Neural cell (in vitro differentiated cells): ENCODE results near the gene PDE1A. TPM values are rescaled to one million over a fixed set of nuclear protein-coding genes. Genes with fewer than 3 reads are reported as not detected.

Experiments
- H2AFZ ChIP-seq: fragments of 200-600, 300-800 bp; sonication (generic), shearing (Covaris generic); 2 replicates; pipeline ENCODE4 v1.6.0; 2014; ENCODE audit warnings: low read depth, mild to moderate bottlenecking, antibody characterized with exemption, low read length, moderate library complexity
- H3F3A ChIP-seq: fragments of 200-600 bp; shearing (Covaris generic); 2 replicates; pipeline ENCODE4 v1.6.1; 2016; ENCODE audit warnings: mild to moderate bottlenecking, moderate library complexity, mixed read lengths, antibody characterized with exemption, low read length; ENCODE audit not compliant: insufficient read depth, poor library complexity, severe bottlenecking
- H3K27ac ChIP-seq: fragments of 200-600, 300-800 bp; sonication (generic), shearing (Covaris generic); 2 replicates; pipeline ENCODE4 v1.5.1; 2014; ENCODE audit warnings: mild to moderate bottlenecking, low read length, moderate library complexity
- H3K27me3 ChIP-seq: fragments of 300-800, 200-600 bp; sonication (generic), shearing (Covaris generic); 2 replicates; pipeline ENCODE4 v1.6.0; 2014; ENCODE audit warnings: mild to moderate bottlenecking, low read depth, low read length, moderate library complexity; ENCODE audit not compliant: insufficient read depth
- H3K36me3 ChIP-seq: fragments of 300-800, 200-600 bp; sonication (generic), shearing (Covaris generic); 2 replicates; pipeline ENCODE4 v1.5.1; 2014; ENCODE audit warnings: mild to moderate bottlenecking, antibody characterized with exemption, low read length, moderate library complexity; ENCODE audit not compliant: insufficient read depth
- H3K4me2 ChIP-seq: fragments of 300-800, 200-600 bp; sonication (generic), shearing (Covaris generic); 2 replicates; pipeline ENCODE4 v1.6.0; 2014; ENCODE audit warnings: mild to moderate bottlenecking, low read length
- H3K4me3 ChIP-seq: fragments of 300-800, 200-600 bp; sonication (generic), shearing (Covaris generic); 2 replicates; pipeline ENCODE4 v1.5.1; 2014; ENCODE audit warnings: mild to moderate bottlenecking, low read length, moderate library complexity
- H3K79me2 ChIP-seq: fragments of 200-600 bp; shearing (Covaris generic); replicated peaks from 2 replicates; pipeline ENCODE4 v1.6.0; 2014; ENCODE audit warnings: mild to moderate bottlenecking, low read length, moderate library complexity; ENCODE audit not compliant: insufficient read depth
- H3K9ac ChIP-seq: fragments of 300-800, 200-600 bp; sonication (generic), shearing (Covaris generic); 2 replicates; pipeline ENCODE4 v1.6.1; 2016; ENCODE audit warnings: mild to moderate bottlenecking, low read length, mixed read lengths
- H3K9me2 ChIP-seq: fragments of 200-600 bp; shearing (Covaris generic); 2 replicates; pipeline ENCODE4 v1.6.1; 2016; ENCODE audit warnings: mild to moderate bottlenecking, low read length, mixed read lengths; ENCODE audit not compliant: insufficient read depth
- H3K9me3 ChIP-seq: fragments of 200-600, 300-800 bp; sonication (generic), shearing (Covaris generic); 2 replicates; pipeline ENCODE4 v1.6.1; 2016; ENCODE audit warnings: mild to moderate bottlenecking, mixed run types, low read length, moderate library complexity, mixed read lengths
- H4K20me1 ChIP-seq: fragments of 200-600 bp; shearing (Covaris generic); 2 replicates; pipeline ENCODE4 v1.6.1; 2016; ENCODE audit warnings: mild to moderate bottlenecking, mixed run types; ENCODE audit not compliant: insufficient read depth
- EP300 ChIP-seq: fragments of 450-650 bp; conservative IDR thresholded peaks from 2 replicates; pipeline ENCODE4 v1.6.1; 2014; ENCODE audit warnings: antibody characterized with exemption, mild to moderate bottlenecking, moderate library complexity; ENCODE audit not compliant: poor library complexity, severe bottlenecking
- EZH2 ChIP-seq: fragments of 200-600, 300-800 bp; shearing (Covaris generic), sonication (generic); IDR thresholded peaks from 2 replicates; pipeline ENCODE4 v1.6.1; 2014; ENCODE audit warnings: antibody characterized with exemption, low read length, borderline replicate concordance, mild to moderate bottlenecking; ENCODE audit not compliant: insufficient read depth, poor library complexity, severe bottlenecking
- MXI1 ChIP-seq: fragments of 450-650 bp; conservative IDR thresholded peaks from 2 replicates; pipeline ENCODE4 v1.6.1; 2014; ENCODE audit warnings: antibody characterized with exemption, mild to moderate bottlenecking; ENCODE audit not compliant: poor library complexity, severe bottlenecking
- POLR2AphosphoS5 ChIP-seq: IDR thresholded peaks from 2 replicates; pipeline ENCODE4 v1.6.1; 2012
- RAD21 ChIP-seq: fragments of 450-650 bp; conservative IDR thresholded peaks from 2 replicates; pipeline ENCODE4 v1.6.1; 2014; ENCODE audit warnings: antibody characterized with exemption, mild to moderate bottlenecking, moderate library complexity
- REST ChIP-seq: IDR thresholded peaks from 2 replicates; pipeline ENCODE4 v1.6.1; 2012; ENCODE audit warnings: borderline replicate concordance
- SMC3 ChIP-seq: fragments of 450-650 bp; conservative IDR thresholded peaks from 2 replicates; pipeline ENCODE4 v1.6.1; 2014; ENCODE audit warnings: antibody characterized with exemption, mild to moderate bottlenecking, moderate library complexity; ENCODE audit not compliant: poor library complexity
- TAF1 ChIP-seq: IDR thresholded peaks from 2 replicates; pipeline ENCODE4 v1.6.1; 2012; ENCODE audit warnings: low read depth
- polyA plus RNA-seq: library from polyadenylated mRNA; depleted of rRNA; stranded (reverse); fragments of >200 nt; gene quantifications from 2 replicates; pipeline ENCODE4 v1.2.3, GENCODE V29; 2014
- TF ChIP-seq, protein P1 (sequence below): fragments of 450-650 bp; IDR thresholded peaks from 2 replicates; pipeline ENCODE4 v1.5.1; 2014; ENCODE audit warnings: antibody characterized with exemption, mild to moderate bottlenecking, moderate library complexity; ENCODE audit not compliant: poor library complexity, severe bottlenecking

The PDE1A gene
- polyA plus RNA-seq, 1 donor from 2014 or later = 1.6 TPM

GRCh38 chr2:182265718-182266117, 161.1 kb downstream of the PDE1A start:
- Histone ChIP-seq H3K9me2 (no peaks in the 10 kb centered on the region), H3K4me2 (no peak overlapping the region), H3K36me3 (no peaks in the 10 kb centered on the region), H4K20me1 (no peaks in the 10 kb centered on the region), H3K9me3 (no peaks in the 10 kb centered on the region), H3K79me2 (no peaks in the 10 kb centered on the region), H3F3A (no peaks in the 10 kb centered on the region), H3K4me3 (no peak overlapping the region), H3K27ac (no peak overlapping the region), H3K9ac (no peak overlapping the region), H2AFZ (no peak overlapping the region), H3K27me3 (peaks cover 4% of the 10 kb centered on the region)
- TF ChIP-seq EP300 (no peak), TAF1 (no peak), EZH2 (no peak), POLR2AphosphoS5 (no peak), REST (no peak), RAD21 (no peak), SMC3 (no peak), MXI1 (no peak)
- TF ChIP-seq, protein P1, sequence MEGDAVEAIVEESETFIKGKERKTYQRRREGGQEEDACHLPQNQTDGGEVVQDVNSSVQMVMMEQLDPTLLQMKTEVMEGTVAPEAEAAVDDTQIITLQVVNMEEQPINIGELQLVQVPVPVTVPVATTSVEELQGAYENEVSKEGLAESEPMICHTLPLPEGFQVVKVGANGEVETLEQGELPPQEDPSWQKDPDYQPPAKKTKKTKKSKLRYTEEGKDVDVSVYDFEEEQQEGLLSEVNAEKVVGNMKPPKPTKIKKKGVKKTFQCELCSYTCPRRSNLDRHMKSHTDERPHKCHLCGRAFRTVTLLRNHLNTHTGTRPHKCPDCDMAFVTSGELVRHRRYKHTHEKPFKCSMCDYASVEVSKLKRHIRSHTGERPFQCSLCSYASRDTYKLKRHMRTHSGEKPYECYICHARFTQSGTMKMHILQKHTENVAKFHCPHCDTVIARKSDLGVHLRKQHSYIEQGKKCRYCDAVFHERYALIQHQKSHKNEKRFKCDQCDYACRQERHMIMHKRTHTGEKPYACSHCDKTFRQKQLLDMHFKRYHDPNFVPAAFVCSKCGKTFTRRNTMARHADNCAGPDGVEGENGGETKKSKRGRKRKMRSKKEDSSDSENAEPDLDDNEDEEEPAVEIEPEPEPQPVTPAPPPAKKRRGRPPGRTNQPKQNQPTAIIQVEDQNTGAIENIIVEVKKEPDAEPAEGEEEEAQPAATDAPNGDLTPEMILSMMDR = no peak

DNA sequence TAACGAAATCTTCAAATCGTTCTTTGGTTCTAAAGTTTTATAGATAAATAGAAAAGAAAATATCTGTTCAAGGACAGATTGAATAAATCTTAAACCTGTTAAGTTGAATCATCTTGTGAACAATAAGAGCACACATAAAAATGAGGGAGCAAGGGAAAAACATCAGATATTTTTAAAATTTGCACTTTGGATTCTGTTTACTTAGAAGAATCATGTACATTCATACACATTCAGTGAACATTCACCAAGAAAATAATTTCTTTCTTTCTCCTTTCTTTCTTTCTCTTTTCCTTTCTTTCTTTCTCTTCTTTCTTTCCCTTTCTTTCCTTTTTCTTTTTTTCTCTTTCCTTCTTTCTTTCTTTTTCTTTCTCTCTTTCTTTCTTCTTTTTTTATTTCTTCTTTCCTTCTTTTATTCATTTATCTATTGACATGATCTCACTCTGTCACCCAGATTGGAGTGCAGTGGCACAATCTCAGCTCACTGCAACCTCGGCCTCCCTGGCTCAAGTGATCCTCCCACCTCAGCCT, 164.9 kb downstream of the PDE1A start:
- Histone ChIP-seq H3K9me3 (no peaks in the 10 kb centered on the region), H3K27ac (no peak overlapping the region), H3K4me3 (no peak overlapping the region), H3K9ac (no peak overlapping the region), H3F3A (no peaks in the 10 kb centered on the region), H3K36me3 (no peaks in the 10 kb centered on the region), H3K4me2 (no peak overlapping the region), H3K79me2 (no peaks in the 10 kb centered on the region), H3K9me2 (no peaks in the 10 kb centered on the region), H2AFZ (no peak overlapping the region), H3K27me3 (peaks cover 4% of the 10 kb centered on the region), H4K20me1 (no peaks in the 10 kb centered on the region)
- no peak for TF ChIP-seq POLR2AphosphoS5
- TF ChIP-seq, protein P1 = no peak
